Hepatocyte (in vitro differentiated cells): ENCODE results near the gene PRMT5. TPM values are rescaled to one million over a fixed set of nuclear protein-coding genes. Genes with fewer than 3 reads are reported as not detected.
A peak's percentile ranks its signal among the peaks of the same experiment; 100 is the strongest.

Source experiments
- DNase-seq: peaks from one replicate; pipeline ENCODE4 v3.0.0-alpha.2; 2016; ENCODE audit warnings: low spot score
- H2AFZ ChIP-seq: fragments of 200-600 bp; sonication (generic); 2 replicates; pipeline ENCODE4 v1.6.0; 2016; ENCODE audit warnings: antibody characterized with exemption, mild to moderate bottlenecking
- H3K27ac ChIP-seq: fragments of 200-600 bp; sonication (generic); 2 replicates; pipeline ENCODE4 v1.5.1; 2016; ENCODE audit warnings: mild to moderate bottlenecking
- H3K27me3 ChIP-seq: fragments of 200-600 bp; sonication (generic); 2 replicates; pipeline ENCODE4 v1.6.1; 2016
- H3K36me3 ChIP-seq: fragments of 200-600 bp; sonication (generic); replicated peaks from 2 replicates; pipeline ENCODE4 v1.5.1; 2016; ENCODE audit warnings: low read depth; ENCODE audit not compliant: insufficient read depth
- H3K4me1 ChIP-seq: fragments of 200-600 bp; sonication (generic); 2 replicates; pipeline ENCODE4 v1.5.1; 2016; ENCODE audit warnings: mild to moderate bottlenecking, moderate library complexity; ENCODE audit not compliant: insufficient read depth
- H3K4me2 ChIP-seq: fragments of 200-600 bp; sonication (generic); 2 replicates; pipeline ENCODE4 v1.6.0; 2016
- H3K4me3 ChIP-seq: fragments of 200-600 bp; sonication (generic); 2 replicates; pipeline ENCODE4 v1.5.1; 2016; ENCODE audit warnings: mild to moderate bottlenecking
- H3K79me2 ChIP-seq: fragments of 200-600 bp; sonication (generic); 2 replicates; pipeline ENCODE4 v1.6.0; 2017; ENCODE audit warnings: mild to moderate bottlenecking
- H3K9me2 ChIP-seq: fragments of 200-600 bp; sonication (generic); replicated peaks from 2 replicates; pipeline ENCODE4 v1.6.0; 2017; ENCODE audit warnings: mild to moderate bottlenecking; ENCODE audit not compliant: insufficient read depth
- H3K9me3 ChIP-seq: fragments of 200-600 bp; sonication (generic); 2 replicates; pipeline ENCODE4 v1.5.1; 2016; ENCODE audit warnings: low read depth, mild to moderate bottlenecking
- H4K20me1 ChIP-seq: fragments of 200-600 bp; sonication (generic); 2 replicates; pipeline ENCODE4 v1.6.0; 2016; ENCODE audit warnings: mild to moderate bottlenecking; ENCODE audit not compliant: insufficient read depth, poor library complexity, severe bottlenecking
- EZH2 ChIP-seq: fragments of 200-600 bp; sonication (generic); IDR thresholded peaks from 2 replicates; pipeline ENCODE4 v1.6.1; 2016; ENCODE audit warnings: antibody characterized with exemption, mild to moderate bottlenecking, borderline replicate concordance
- EZH2phosphoT487 ChIP-seq: fragments of 200-600 bp; sonication (generic); IDR thresholded peaks from one replicate; pipeline ENCODE4 v1.6.1; 2018; ENCODE audit warnings: antibody characterized with exemption, mild to moderate bottlenecking, low read depth, moderate library complexity; ENCODE audit not compliant: unreplicated experiment, severe bottlenecking
- WGBS: methylation state at CpG from one replicate; pipeline ENCODE4 v1.1.6; 2016; ENCODE audit warnings: low lambda C conversion rate; ENCODE audit errors: missing lambda C conversion rate; 5-methylcytosine and 5-hydroxymethylcytosine counted together
- polyA plus RNA-seq: library from polyadenylated mRNA; unstranded; fragments of >200 nt; fragmentation: Nextera tagmentation; extraction: Ambion mirVana; gene quantifications from 2 replicates; pipeline ENCODE4 v1.2.1, GENCODE V29; 2016
- total RNA-seq: library from RNA; depleted of rRNA; stranded (reverse); fragments of >200 nt; gene quantifications from 2 replicates; pipeline ENCODE4 v1.2.3, GENCODE V29; 2014
- TF ChIP-seq, protein P1 (sequence below): fragments of 200-600 bp; sonication (generic); IDR thresholded peaks from 2 replicates; pipeline ENCODE4 v1.5.1; 2016; ENCODE audit warnings: antibody characterized with exemption, mild to moderate bottlenecking; ENCODE audit not compliant: poor library complexity

PRMT5 gene
- total and polyA plus RNA-seq, 2 experiments from 2014 or later: 52.2 to 72.3 TPM

DNA sequence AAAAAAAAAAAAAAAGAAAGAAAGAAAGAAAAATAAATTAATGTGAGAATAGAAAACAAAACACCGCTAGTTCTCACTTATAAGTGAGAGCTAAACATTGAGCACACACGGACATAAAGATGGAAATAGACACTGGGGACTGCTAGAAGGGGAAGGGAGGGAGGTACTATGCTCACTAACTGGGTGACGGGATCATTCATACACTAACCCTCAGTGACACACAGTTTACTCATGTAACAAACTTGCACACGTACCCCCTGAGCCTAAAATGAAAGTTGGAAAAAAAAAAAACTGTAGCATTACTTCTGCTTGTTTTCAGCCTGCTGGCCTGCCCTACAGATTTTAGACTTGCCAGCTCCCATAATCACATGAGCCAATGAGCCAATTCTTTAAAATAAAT, 10.5 kb upstream of the PRMT5 start:
- H3K4me2 ChIP-seq: no peak overlapping the region

DNA sequence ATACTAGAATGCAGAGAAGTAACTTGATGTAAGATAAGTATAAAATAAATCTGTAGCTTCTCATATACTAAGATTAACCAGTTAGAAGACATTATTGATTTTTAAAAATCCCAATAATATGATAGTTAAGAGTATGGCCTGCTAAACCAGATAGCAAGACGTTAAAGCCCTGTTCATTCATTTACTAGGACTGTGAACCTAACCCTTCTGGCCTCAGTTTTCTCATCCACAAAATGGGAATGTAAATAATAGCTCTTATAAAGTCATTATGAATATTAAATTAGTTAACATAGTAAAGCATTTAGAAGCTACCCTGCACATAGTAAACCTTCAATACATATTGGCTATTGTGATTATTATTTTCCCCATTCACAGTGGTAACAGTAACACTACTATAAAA, 6.0 kb upstream of the PRMT5 start:
- no peak overlapping the region for H3K4me3 ChIP-seq
- H2AFZ ChIP-seq: no peak overlapping the region
- no peaks in the 10 kb centered on the region for H3K4me1 ChIP-seq
- H3K4me2 ChIP-seq: no peak overlapping the region
- no peak overlapping the region for H3K27ac ChIP-seq
- no peaks in the 10 kb centered on the region for H4K20me1 ChIP-seq
- H3K79me2 ChIP-seq: no peaks in the 10 kb centered on the region
- 94% methylated on average over 1 of the region's 1 CpG for WGBS
- H3K9me2 ChIP-seq: no peaks in the 10 kb centered on the region
- no peaks in the 10 kb centered on the region for H3K36me3 ChIP-seq
- H3K27me3 ChIP-seq: no peaks in the 10 kb centered on the region
- DNase-seq: no peak
- no peaks in the 10 kb centered on the region for H3K9me3 ChIP-seq
- no peak for TF ChIP-seq EZH2phosphoT487
- TF ChIP-seq, protein P1, sequence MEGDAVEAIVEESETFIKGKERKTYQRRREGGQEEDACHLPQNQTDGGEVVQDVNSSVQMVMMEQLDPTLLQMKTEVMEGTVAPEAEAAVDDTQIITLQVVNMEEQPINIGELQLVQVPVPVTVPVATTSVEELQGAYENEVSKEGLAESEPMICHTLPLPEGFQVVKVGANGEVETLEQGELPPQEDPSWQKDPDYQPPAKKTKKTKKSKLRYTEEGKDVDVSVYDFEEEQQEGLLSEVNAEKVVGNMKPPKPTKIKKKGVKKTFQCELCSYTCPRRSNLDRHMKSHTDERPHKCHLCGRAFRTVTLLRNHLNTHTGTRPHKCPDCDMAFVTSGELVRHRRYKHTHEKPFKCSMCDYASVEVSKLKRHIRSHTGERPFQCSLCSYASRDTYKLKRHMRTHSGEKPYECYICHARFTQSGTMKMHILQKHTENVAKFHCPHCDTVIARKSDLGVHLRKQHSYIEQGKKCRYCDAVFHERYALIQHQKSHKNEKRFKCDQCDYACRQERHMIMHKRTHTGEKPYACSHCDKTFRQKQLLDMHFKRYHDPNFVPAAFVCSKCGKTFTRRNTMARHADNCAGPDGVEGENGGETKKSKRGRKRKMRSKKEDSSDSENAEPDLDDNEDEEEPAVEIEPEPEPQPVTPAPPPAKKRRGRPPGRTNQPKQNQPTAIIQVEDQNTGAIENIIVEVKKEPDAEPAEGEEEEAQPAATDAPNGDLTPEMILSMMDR: no peak
- no peak for TF ChIP-seq EZH2

More for the DNA sequence above, 10.5 kb upstream of the PRMT5 start:
- H3K27me3 ChIP-seq: no peaks in the 10 kb centered on the region
- TF ChIP-seq EZH2: no peak
- TF ChIP-seq, protein P1: no peak
- no peak for TF ChIP-seq EZH2phosphoT487
- no peaks in the 10 kb centered on the region for H4K20me1 ChIP-seq
- H3K4me3 ChIP-seq: no peak overlapping the region
- no peaks in the 10 kb centered on the region for H3K9me2 ChIP-seq
- H3K9me3 ChIP-seq: no peaks in the 10 kb centered on the region
- H3K4me1 ChIP-seq: no peaks in the 10 kb centered on the region
- DNase-seq: no peak
- WGBS: 99% methylated on average over 4 of the region's 4 CpGs
- H3K27ac ChIP-seq: no peak overlapping the region
- H3K79me2 ChIP-seq: no peaks in the 10 kb centered on the region
- no peaks in the 10 kb centered on the region for H3K36me3 ChIP-seq
- no peak overlapping the region for H2AFZ ChIP-seq

DNA sequence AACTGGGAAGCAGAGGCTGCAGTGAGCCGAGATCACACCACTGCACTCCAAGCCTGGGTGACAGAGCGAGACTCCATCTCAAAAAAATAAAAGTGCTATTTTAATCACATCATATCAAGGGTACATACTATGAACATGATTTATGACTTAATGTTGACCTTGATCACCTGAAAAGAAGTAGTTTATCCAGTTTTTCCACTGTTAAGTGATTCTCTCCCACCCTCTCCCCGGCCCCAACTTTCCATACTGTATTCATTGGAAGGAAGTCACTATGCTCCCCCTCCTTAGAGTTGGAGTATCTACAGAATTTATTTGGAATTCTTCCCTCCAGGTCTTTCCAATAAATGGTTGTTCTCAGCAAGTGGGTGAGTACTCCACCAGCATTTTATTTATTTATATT, 3.0 kb upstream of the PRMT5 start:
- WGBS: 84% methylated on average over 3 of the region's 3 CpGs
- Histone ChIP-seq H4K20me1 (no peaks in the 10 kb centered on the region), H3K4me1 (peaks cover 4% of the 10 kb centered on the region), H3K79me2 (peaks cover 17% of the 10 kb centered on the region), H3K27ac (no peak overlapping the region), H3K4me3 (no peak overlapping the region), H3K9me2 (no peaks in the 10 kb centered on the region), H3K36me3 (no peaks in the 10 kb centered on the region), H3K4me2 (no peak overlapping the region), H2AFZ (no peak overlapping the region), H3K27me3 (no peaks in the 10 kb centered on the region), H3K9me3 (no peaks in the 10 kb centered on the region)
- no peak for DNase-seq
- no peak for TF ChIP-seq EZH2phosphoT487
- no peak for TF ChIP-seq EZH2
- TF ChIP-seq, protein P1: no peak

GRCh38 chr14:22929961-22930364, 787 bp upstream of the PRMT5 start:
- peak overlapping the region; percentile 72 for H3K4me2 ChIP-seq
- TF ChIP-seq EZH2: no peak
- TF ChIP-seq, protein P1: no peak
- TF ChIP-seq EZH2phosphoT487: no peak
- H3K79me2 ChIP-seq: peaks cover 21% of the 10 kb centered on the region
- H2AFZ ChIP-seq: peak overlapping the region; percentile 63
- H3K9me2 ChIP-seq: no peaks in the 10 kb centered on the region
- no peaks in the 10 kb centered on the region for H3K36me3 ChIP-seq
- no peaks in the 10 kb centered on the region for H3K9me3 ChIP-seq
- peaks cover 4% of the 10 kb centered on the region for H3K4me1 ChIP-seq
- peak overlapping the region; percentile 25 for H3K4me3 ChIP-seq
- H3K27ac ChIP-seq: peak overlapping the region; percentile 72
- no peak for DNase-seq
- no peaks in the 10 kb centered on the region for H4K20me1 ChIP-seq
- WGBS: 0% methylated on average over 2 of the region's 2 CpGs
- no peaks in the 10 kb centered on the region for H3K27me3 ChIP-seq
